ENCODE results near the gene IBA57.

Gene IBA57

DNA sequence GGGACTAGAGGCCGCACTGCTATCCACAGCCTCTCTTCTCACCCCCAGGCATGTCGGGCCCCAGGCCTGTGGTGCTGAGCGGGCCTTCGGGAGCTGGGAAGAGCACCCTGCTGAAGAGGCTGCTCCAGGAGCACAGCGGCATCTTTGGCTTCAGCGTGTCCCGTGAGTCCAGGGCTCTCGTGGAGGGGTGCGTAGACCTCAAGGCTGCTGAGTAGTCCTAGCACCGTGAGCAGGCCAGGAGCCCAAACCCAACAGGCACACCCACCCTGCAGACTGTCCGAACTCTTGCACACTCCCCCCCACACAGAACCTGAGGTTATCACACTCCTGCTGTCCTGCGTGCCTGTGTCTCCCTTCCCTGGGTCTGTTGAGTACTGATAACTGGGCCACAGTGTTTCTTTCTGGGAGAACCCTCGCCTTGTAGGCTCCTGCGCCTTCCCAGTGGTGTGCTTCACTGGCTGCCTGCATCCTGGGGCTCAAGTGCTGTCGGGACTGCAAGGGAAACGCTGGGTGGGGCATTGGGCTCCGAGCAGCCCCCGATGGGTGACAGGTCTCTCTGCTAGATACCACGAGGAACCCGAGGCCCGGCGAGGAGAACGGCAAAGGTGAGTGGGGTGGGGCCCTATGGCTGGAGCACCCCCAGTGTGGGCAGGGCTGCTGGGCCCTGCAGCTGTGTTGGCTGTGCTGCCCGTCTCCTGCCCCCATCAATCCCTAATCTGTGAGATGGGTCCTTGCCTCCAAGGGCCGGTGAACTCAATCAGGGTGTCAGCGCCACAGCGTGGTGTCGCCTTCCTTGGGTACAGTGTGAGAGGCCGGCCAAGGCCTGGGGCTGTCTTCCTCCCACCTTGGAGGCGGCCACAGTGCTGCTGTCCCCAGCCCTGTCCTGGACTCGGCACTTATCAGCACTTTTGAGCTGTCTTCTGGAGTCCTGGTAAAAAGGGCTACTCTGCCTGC is 19.9 kb upstream of the IBA57 start:
- DNase-seq = no peak

DNA sequence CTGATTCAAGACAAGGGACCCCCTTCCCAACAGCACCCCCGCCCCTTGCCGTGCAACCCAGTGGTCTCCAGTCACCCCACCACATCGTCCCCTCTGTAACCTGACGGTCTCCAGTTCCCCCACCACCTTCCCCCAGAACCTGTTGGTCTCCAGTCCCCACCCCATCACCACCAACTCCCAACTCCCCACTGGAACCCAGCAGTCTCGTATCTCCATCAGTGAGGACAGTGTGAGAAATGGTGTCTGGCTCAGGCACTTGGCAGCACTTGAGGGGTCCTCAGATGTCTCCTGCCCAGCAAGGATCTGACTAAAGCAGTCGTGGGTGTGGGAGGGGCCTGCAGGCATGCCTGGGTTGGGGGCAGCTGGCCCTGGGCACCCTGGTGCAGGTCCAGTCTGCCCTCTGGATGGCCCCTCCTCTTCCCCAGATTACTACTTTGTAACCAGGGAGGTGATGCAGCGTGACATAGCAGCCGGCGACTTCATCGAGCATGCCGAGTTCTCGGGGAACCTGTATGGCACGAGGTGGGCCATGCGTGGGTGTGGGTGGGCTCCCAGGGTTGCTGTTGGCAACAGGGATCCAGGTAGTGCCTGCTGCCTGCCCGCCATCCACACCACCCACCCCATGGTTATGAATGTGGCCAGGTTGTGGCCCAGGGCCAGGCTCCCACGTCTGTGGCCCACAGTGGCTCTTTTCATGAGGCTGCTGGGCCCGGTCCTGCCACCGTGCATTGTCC is 19.0 kb upstream of the IBA57 start:
- DNase-seq = no peak

DNA sequence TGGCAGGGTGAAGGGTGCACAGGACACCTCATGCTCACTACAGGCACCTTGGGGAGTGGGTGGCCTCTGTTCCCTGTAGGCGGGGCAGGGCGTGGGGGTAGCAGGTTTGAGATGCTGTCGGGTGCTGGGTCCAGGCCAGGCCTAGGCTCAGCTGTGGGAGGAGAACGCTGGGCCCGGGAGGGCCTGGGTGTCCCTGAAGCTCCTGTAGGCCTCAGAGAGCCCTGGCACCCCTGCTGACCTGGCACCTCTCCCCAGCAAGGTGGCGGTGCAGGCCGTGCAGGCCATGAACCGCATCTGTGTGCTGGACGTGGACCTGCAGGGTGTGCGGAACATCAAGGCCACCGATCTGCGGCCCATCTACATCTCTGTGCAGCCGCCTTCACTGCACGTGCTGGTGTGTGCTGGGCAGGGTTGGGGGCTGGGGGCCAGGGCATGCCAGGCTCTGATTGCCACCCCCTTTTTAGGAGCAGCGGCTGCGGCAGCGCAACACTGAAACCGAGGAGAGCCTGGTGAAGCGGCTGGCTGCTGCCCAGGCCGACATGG is 18.4 kb upstream of the IBA57 start:
- no peak for DNase-seq

DNA sequence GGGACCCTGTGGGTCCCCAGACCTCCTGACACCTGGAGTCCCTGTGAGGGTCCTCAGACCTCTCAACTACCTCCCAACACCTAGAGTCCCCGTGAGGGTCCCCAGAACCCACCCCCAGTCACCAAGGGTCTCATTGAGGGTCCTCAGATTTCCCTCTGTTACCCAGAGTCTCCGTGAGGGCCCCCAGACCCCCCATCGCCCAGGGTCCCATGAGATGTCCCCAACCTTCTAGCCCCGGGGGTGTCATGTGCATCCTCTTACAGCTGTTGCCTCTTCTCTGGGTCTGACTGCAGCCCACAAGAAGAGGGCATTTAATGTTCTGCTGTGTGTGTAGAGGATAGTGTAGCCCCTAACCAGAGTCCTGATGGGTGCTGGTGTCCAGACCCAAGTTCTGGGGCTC is 17.8 kb upstream of the IBA57 start:
- no peak for DNase-seq

DNA sequence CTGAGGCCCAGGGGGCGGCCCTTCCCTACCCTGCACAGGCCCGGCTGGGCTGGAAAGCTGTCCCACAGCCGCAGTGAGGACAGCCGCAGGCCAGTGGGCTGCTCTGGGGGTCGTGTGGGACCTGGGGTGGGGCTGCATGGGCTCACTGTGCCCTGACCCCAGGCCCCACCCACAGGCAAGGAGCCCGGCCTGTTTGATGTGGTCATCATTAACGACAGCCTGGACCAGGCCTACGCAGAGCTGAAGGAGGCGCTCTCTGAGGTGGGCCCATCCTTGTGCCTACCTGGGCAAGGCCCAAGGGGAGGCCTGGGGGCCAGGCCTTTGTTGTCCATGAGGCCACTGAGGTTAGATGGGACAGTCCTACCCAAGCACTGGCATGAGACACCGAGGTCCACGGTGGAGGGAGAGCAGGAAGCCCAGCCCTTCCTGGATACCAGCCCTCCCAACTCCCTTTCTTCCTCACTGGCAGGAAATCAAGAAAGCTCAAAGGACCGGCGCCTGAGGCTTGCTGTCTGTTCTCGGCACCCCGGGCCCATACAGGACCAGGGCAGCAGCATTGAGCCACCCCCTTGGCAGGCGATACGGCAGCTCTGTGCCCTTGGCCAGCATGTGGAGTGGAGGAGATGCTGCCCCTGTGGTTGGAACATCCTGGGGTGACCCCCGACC is 17.3 kb upstream of the IBA57 start:
- DNase-seq = no peak

DNA sequence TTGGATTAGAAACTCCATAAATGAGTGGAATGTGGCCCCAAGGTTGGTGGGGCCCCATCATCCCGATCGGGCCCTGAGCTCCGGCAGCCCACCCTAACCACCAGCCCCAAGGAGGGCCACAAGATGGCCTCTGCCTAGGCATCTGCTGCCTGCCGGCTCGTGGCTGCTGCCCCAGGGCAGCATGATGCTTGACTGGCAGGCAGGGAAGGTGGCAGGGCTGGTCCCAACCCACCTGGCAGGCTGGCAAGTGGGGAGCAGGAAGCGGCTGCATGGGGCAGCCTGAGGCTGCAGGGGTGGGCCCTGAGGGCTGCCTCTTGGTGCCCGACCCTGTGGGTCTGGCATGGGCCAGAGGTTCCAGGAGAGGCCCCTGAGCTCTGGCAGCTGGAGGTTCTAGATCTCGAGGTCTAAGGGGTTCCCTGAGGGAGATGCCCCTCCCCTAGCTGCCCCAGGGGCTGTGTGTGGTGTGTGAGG is 16.6 kb upstream of the IBA57 start:
- no peak for DNase-seq

DNA sequence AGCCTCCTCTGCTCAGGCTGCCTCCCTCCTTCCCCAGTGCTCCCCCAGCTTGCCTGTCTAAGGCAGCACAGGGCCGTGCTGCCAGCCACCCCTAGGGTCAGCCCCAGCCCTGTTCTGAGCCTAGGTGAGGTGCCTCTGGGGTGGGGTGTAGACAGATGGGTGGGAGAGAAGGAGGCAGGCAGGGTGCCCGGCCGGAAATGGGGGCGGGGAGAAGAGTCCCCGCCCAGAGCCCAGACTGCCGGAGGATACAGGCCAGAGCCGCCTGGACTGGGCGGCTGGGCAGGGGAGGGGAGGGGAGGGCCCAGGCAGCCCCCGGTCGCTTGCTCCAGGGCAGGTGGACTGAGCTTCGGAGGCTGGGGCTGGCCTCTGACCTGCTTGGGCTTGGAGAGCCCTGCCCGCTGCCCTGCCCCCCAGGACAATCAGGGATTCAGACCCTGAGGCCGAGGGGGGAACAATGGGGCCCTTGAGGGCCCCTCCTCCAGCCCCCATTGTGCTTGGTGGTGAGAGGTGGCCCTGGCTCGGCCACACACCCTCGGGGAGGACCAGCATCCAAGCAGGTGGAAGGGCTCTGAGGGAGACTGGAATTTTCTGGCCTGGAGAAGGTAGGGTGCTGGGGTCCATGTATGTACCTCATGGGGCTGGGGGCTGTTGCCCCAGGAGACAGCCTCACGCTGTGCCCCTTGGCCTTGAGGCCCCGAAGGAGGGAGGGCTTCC is 16.0 kb upstream of the IBA57 start, which contains the start of gene GJC2:
TSS of gene GJC2 (plus strand) at position 525 of the 714 bp plus-strand sequence. CDS start 7,829 bp downstream, outside the sequence.
- no peak for DNase-seq

DNA sequence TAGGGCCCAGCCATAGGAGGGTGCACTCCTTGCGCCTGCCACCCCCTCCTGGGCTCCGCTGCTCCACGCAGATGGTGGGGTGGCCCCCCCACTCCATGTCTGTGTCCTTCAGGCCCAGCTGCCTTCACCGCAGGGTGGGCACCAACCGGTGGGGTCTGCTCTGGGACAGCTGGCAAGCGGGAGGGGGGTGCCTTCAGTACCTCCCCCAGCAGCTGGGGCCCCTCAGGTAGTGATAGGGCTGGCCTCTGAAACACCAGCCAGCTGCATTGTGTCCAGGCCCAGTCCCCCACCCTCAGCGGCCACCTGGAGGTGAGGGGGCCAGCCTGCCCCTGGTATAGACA is 15.5 kb upstream of the IBA57 start:
- DNase-seq = no peak

DNA sequence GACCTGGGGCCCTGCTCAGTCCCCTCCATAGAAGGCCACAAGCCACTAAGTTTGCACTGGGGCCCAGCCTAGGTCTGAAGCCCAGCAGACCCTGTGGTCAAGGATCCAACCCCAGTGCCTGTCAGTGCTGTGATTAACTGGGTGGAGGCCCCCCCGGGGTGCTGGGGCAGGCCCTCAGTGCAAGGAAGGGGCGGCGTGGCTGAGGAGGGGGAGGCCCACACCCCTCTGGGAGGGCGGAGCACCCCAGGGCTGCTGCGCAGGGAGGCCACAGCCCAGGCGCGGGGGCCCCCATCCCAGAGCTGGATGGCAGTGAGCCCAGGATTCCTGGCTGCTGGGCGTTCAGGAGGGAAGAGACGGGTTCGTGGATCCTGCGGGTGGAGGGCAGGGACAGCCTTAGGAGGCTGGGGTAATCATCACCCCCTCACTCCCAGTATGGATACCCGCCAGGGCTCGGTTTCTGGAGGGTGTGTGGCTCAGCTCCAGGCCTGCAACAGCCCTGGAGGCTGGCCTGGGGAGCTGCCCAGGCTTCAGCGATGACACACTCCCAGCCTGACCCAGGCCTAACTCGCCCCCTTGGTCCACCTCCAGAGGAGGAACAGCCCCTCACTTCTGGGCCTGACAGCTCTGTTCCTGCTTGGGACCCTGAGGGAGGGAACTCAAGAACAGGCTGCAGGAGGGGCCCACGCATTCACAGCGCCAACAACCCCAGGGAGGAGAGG is 15.0 kb upstream of the IBA57 start:
- DNase-seq = no peak

DNA sequence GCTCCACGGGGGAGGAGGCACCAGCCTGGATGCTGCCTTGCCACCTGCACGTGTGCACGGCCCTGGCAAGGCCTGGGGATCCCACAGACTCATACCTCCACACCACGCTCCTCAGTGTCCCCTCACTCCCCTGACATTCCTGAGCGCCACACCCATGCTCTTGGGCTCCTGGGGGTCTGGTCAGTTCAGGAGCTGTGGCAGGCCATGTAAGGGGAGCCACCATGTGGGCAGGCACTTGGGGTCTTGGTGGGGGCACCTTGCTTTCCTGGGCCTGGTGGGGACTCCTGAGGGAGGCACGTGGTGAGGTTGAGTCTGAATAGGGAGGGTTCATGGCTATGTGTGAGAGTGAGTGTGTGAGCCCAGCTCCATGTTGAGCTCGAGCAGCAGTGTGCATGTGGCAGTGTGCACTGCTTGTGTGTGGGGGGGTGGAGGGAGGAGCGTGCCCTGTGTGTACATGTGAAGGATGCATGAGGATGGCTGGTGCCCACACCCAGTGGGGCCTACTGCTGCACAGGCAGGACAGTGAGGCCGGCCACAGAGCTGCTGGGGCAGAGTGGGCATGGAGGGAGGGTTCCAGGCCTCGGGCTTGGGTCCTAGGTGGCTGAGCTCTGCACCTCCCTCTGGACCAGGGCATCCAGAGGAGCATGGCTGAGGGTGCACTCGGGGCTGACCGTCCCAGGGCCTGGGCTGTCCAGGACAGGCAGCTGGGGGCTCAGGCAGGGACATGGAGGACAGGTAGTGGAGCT is 14.3 kb upstream of the IBA57 start:
- DNase-seq = no peak

DNA sequence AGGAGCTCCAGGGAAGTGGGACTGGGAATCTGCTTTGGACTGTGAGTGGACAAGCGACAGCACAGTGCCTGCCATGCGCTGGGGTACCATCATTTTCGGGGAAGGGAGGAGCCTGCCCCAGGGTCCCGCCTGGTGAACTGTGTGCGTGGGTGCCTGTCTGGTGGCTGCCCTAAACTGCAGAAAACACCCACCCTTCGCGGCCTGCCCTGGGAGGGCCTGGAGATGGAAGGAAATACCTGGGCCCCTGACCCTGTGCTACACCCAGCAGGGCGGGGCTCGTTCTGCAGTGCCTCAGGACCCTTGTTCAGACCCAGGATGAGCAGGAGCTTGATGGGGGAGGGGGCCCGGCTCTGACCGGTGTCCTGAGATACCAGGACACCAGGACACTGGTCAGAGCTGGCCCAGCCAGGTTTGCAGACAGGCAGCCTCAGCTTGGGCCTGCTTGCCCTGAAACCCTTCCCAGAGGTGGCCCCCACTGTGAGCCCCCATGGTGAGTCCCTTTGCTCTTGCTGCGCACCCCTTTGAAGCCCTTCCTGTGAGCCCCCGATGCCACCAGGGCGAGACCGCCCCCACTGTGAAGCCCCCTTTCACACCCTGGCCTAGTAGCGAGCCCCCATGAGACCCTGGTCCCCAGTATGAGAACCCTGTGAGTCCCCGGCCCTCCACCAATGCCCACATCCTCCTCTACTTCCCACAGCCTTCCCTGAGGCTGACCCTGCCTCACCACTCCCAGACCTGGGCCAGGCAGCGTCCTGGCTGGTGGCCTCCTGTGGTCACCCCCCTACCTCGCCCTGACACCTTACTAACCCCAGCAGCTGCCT is 13.3 kb upstream of the IBA57 start:
- no peak for DNase-seq

DNA sequence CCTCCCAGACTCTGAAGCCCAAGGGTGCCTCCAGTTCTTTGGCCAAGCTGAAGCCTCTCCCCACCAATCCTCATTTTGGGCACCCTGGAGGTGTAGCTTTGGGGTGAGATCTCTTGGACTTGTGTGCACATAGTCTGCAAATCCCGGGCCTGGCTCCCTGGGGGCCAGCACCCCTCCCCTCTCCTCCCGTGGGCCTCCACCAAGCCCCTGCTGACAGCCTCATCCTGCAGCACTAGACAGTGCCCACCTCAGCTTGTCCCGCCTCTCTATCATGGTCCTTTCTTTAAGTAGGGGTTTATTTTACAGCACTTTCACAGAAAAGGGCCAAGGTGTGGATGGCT is 12.7 kb upstream of the IBA57 start:
- DNase-seq = no peak

DNA sequence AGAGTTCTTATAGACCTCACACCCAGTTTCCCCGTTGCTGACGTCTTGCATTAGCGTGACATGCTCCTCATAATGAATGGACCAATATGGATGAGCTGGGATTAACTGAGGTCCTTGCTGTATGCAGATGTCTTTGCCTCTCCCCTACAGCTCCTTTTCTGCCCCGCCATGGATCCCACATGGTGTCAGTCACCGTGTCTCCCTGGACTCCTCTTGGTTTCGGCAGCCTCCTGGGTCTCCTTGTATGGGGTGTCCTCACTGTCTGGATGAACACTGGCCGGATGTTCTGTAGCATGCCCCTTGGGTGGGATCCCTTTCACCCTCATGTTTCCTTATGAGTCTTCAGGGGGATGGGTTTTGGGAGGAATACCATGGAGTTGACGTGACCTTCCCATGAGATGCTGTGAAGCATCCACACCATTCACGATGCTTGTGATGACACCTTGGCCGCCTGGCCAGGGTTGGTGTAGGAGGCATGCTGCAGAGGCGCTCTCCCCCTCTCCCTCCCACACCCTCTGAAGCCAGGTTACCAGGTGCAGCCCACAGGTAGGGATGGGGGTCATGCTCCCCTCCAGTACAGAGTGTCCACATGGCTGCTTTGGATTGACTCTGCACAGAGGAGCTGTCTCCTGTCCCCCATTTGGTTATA is 11.5 kb upstream of the IBA57 start:
- DNase-seq = no peak

DNA sequence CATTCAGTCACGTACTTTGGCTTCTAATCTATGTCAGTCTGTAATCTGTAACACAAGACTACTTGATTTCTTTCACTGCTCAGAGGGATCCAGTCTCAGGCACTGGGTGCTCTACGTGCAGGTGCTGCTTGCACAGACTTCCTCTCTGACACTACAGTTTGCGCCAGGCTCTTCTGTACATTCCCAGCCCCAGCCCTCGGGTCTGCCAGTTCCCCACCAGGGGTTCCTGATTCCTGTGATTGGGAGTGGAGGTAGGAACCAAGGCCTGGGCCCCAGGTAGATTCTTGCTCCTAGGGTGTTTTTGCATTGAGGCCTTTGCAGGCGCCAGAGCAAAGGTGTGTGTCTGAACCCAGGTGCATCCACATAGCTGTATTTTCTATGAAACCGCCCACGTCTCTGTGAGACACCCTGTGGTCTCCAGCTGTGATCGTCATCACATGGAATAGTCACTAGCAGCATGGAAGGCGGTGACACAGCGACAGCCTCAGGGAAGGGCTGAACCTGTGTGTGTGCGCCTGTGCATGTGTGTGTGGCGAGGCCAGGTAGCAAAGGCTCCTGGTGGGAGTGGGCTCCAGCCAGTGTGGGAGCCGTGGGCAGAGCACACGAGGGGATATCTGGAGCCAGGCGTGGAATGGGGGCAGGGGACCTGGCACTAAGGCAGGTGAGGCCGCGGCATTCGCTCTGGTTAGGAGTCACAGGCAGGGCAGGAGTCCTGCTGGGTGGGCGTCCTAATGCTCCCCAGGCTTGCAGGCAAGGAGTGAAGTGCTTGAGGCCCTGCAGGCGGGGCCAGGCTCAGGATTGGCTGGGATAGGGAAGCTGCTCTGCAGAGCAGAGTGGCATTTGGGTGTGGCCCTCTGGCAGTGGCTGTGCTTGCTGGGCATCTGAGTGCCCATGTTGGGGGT is 10.7 kb upstream of the IBA57 start:
- DNase-seq = no peak

DNA sequence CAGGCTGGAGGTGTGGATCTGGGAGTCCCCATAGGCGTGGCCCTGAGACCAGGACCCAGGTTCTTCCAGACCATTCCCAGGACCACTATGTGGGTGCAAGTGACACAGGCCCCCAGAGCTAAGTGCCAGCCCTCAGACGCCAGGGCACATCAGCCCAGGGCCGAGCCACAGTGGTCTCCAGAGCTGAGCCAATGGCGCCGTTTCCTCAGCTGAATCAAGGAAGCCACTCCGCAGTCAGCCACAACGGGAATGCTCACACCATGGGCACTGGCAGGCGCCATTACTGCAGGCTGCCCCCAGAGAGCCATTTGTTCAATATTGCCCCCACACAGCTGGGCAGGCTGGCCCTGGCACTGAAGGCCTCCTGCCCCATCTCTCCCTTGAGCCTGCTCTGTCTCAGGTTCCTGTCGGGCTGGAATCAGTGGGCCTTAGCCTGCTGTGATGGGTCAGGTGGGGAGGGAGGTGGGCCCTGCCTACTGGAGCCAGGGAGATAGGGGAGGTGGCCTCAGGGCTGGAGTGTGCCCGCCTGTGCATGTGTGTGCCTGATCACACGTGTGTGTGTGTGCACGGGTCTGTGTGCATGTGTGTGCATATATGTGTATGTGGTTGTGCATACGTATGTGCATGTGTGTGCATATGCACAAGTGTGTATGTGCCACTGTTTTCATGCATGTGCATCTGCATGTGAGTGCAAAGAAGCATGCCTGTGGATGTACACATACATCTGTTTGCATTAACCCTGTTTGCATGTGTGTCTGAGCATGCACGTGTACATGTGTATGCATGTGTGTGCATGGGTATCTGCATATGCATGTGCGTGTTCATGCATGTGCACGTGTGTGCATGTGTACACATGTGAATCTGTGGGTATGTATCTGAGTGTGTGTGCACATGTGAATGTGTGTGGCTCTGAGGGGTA is 9.7 kb upstream of the IBA57 start:
- no peak for DNase-seq

DNA sequence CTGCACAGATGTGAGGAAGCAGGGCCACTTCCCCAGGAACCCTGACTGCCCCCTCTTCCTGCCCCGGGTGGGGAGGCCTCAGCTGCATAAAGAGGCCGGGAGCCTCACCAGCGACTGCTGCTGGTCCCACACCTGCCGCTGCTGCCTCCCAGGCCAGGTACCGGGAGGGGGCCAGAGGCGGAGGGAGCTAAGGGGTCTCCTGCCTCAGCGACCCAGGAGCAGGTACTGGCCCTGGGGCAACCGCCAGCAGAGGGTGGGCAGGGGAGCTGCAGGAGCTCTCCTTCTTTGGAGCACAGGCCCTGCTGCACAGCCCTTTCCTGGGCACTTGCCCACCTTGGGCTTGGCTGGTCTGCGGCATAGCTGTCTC is 9.1 kb upstream of the IBA57 start:
- no peak for DNase-seq

DNA sequence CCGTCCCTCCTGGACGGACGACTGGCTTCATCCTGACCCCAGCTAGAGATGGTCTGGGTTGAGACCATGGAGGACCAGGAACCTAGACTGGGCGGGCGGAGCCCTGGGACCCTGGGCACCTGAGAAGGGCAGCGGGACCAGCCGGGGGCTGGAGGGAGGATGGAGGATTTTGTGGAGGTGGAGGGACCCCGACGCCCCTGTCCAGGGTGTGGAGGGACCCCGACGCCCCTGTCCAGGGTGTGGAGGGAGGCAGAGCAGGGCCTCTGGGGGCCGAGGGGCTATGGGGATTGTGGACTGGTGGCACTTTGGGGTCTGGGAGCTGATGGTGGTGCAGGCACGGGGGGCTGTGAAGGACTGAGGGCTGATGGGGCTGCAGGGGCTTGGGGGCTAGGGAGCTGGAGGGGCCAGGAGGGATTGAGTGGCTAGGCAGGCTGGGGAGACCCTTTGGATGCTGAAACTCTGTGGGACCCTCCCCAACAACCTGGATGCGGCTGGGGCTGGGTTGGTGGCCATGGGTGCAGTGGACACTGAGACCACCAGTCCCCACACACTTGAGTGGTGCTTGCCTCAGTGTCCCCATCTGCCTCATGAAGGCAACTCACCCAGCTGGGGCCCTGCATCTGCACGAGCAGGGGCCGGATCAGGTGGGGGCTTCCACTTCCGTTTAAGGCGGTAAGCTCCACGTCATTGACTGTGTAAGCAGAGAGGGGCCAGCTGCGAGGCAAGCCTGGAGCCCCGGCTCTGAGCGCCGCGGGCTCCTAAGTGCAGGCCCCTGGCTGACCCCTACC is 8.5 kb upstream of the IBA57 start:
- DNase-seq = no peak

Data from NCI-H1105 treated with DMSO at 0.1 percent for 48 hours (cell line).